ENCODE data around the gene DMRTC2. TPM values are rescaled to one million over a fixed set of nuclear protein-coding genes. Genes with fewer than 3 reads are reported as not detected.

The DMRTC2 gene
- total RNA-seq (2016; rRNA removed; fragmentation: Illumina TruSeq; extraction: Trizol) (not detected in 2 replicates), polyA plus RNA-seq (2011; rRNA removed) (not detected in 2 replicates), polyA minus RNA-seq (2011; rRNA and poly(A)+ RNA removed; ENCODE audit: low replicate concordance) (not detected in 2 replicates), Bru-seq, nascent RNA (not detected), BruChase-seq, experiment 1, labeled RNA remaining after a 6-hour chase (not detected), BruChase-seq, experiment 2, labeled RNA remaining after a 2-hour chase (not detected)
- total RNA-seq (2016; cell fraction: cytosol; rRNA removed; fragmentation: Illumina TruSeq; extraction: Trizol; ENCODE audit: low read depth), result not detected in 2 replicates
- total RNA-seq (2016; cell fraction: insoluble cytoplasmic fraction; rRNA removed; fragmentation: Illumina TruSeq; extraction: Trizol), result not detected in 2 replicates
- total RNA-seq (2016; cell fraction: membrane; rRNA removed; fragmentation: Illumina TruSeq; extraction: Trizol), result not detected in 2 replicates
- not detected in 2 replicates for total RNA-seq (2016; cell fraction: nucleus; rRNA removed; fragmentation: Illumina TruSeq; extraction: Trizol)
- not detected in 2 replicates for polyA plus RNA-seq (2011; cell fraction: cytosol; rRNA removed)
- not detected in 2 replicates for polyA plus RNA-seq (2011; cell fraction: nucleus; rRNA removed)
- polyA plus RNA-seq (2012), result not detected in 2 replicates
- polyA plus RNA-seq (2016; cell fraction: cytosol; fragmentation: Illumina TruSeq; extraction: Trizol; ENCODE audit: low read depth), result not detected in 2 replicates
- not detected in 2 replicates for polyA plus RNA-seq (2016; cell fraction: insoluble cytoplasmic fraction; fragmentation: Illumina TruSeq; extraction: Trizol; ENCODE audit: low read depth)
- polyA plus RNA-seq (2016; cell fraction: membrane; fragmentation: Illumina TruSeq; extraction: Trizol; ENCODE audit: low read depth), result not detected in 2 replicates
- polyA plus RNA-seq (2016; cell fraction: nucleus; fragmentation: Illumina TruSeq; extraction: Trizol; ENCODE audit: insufficient read depth, low read depth), result not detected in 2 replicates
- polyA minus RNA-seq (2011; cell fraction: cytosol; rRNA and poly(A)+ RNA removed), result not detected in 2 replicates
- polyA minus RNA-seq (2011; cell fraction: nucleus; rRNA and poly(A)+ RNA removed), result not detected in 2 replicates
- long read RNA-seq, experiment 1, result 0 reads
- long read RNA-seq, experiment 2, result 0 reads

DNA sequence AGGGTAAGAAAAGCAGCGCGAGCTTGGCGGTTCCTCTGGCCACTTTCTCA, at the start of gene DMRTC2:
TSS of gene DMRTC2 (plus strand) at position 42 of the 50 bp plus-strand sequence. CDS start 2,387 bp downstream, outside the sequence.
- no peaks in the 10 kb centered on the region for H3K36me3 ChIP-seq (replicated peaks in 1 of 2; ENCODE audit: control insufficient read depth in 1 of 2, insufficient read depth in 2 of 2, low read length in 2 of 2)
- H2AFZ ChIP-seq (ENCODE audit: low read length), result no peak within 1 kb of the TSS
- H3K4me1 ChIP-seq (ENCODE audit: insufficient read depth, low read length), result peaks cover 18% of the 10 kb centered on the region
- ATAC-seq (no peak), DNase-seq (ENCODE audit: low spot score) (no peak), FAIRE-seq (no peak)
- H3K9ac ChIP-seq (ENCODE audit: insufficient read depth, low read depth, low read length), result no peak within 1 kb of the TSS
- WGBS (ENCODE audit: low lambda C conversion rate), result 85% methylated on average over 3 of the region's 3 CpGs
- in situ Hi-C loops (cut with HindIII; ENCODE audit: extremely low pct_ligation_motif_present, low pct_unique_long_range_greater_than_20kb), result no loop called here
- no peak within 1 kb of the TSS for H3K4me2 ChIP-seq (ENCODE audit: low read depth, low read length)
- H4K20me1 ChIP-seq (ENCODE audit: insufficient read depth, low read length), result no peaks in the 10 kb centered on the region
- no peaks in the 10 kb centered on the region for H3K9me3 ChIP-seq (ENCODE audit: low read length)
- H3K4me3 ChIP-seq (replicated peaks in 1 of 3; ENCODE audit: insufficient read depth in 1 of 3, low read depth in 2 of 3, low read length in 3 of 3), result no peak within 1 kb of the TSS
- CTCF ChIA-PET (ENCODE audit: low intra/inter-chr PET ratio, low total read pairs), result no interaction called here
- no peak within 1 kb of the TSS for H3K27ac ChIP-seq (ENCODE audit: extremely low read length, insufficient read depth, low read length)
- POLR2A ChIA-PET, result no interaction called here
- BruUV-seq (replicated peaks), result no TSS peak
- intact Hi-C loops (cut with micrococcal nuclease; ENCODE audit: unreplicated experiment), result no loop called here
- peaks cover 0 to 3% of the 10 kb centered on the region in 2 experiments; a peak in 2 of 5 replicates for H3K27me3 ChIP-seq (ENCODE audit: control insufficient read depth in 1 of 2, insufficient read depth in 2 of 2, low read length in 2 of 2)
- no peaks in the 10 kb centered on the region for H3K79me2 ChIP-seq (ENCODE audit: insufficient read depth, low read length)
- TF ChIP-seq MAFK (conservative IDR thresholded peaks at IDR 0.05 in 1 of 2, IDR thresholded peaks at IDR 0.05 in 1 of 2; ENCODE audit: low read length in 2 of 2), result no peak
- TF ChIP-seq MED13 (CRISPR knock-in tag; IDR thresholded peaks at IDR 0.05), result no peak
- no peak for TF ChIP-seq NFIC (IDR thresholded peaks at IDR 0.05; ENCODE audit: low read length)
- no peak for TF ChIP-seq ZFP36L2 (CRISPR knock-in tag; IDR thresholded peaks at IDR 0.05)
- TF ChIP-seq ZNF292 (CRISPR knock-in tag; IDR thresholded peaks at IDR 0.05; ENCODE audit: borderline replicate concordance, low read depth), result no peak
- no peak for TF ChIP-seq ZNF33A (CRISPR knock-in tag; IDR thresholded peaks at IDR 0.05; ENCODE audit: borderline replicate concordance)
- TF ChIP-seq, protein P1, sequence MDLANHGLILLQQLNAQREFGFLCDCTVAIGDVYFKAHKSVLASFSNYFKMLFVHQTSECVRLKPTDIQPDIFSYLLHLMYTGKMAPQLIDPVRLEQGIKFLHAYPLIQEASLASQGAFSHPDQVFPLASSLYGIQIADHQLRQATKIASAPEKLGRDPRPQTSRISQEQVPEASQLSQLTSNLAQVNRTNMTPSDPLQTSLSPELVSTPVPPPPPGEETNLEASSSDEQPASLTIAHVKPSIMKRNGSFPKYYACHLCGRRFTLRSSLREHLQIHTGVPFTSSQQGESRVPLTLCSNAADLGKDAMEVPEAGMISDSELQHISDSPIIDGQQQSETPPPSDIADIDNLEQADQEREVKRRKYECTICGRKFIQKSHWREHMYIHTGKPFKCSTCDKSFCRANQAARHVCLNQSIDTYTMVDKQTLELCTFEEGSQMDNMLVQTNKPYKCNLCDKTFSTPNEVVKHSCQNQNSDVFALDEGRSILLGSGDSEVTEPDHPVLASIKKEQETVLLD (CRISPR knock-in tag; IDR thresholded peaks at IDR 0.05; ENCODE audit: low read depth), result no peak
- no peak for TF ChIP-seq ETV6 (CRISPR knock-in tag; conservative IDR thresholded peaks at IDR 0.05)
- TF ChIP-seq, protein P2, sequence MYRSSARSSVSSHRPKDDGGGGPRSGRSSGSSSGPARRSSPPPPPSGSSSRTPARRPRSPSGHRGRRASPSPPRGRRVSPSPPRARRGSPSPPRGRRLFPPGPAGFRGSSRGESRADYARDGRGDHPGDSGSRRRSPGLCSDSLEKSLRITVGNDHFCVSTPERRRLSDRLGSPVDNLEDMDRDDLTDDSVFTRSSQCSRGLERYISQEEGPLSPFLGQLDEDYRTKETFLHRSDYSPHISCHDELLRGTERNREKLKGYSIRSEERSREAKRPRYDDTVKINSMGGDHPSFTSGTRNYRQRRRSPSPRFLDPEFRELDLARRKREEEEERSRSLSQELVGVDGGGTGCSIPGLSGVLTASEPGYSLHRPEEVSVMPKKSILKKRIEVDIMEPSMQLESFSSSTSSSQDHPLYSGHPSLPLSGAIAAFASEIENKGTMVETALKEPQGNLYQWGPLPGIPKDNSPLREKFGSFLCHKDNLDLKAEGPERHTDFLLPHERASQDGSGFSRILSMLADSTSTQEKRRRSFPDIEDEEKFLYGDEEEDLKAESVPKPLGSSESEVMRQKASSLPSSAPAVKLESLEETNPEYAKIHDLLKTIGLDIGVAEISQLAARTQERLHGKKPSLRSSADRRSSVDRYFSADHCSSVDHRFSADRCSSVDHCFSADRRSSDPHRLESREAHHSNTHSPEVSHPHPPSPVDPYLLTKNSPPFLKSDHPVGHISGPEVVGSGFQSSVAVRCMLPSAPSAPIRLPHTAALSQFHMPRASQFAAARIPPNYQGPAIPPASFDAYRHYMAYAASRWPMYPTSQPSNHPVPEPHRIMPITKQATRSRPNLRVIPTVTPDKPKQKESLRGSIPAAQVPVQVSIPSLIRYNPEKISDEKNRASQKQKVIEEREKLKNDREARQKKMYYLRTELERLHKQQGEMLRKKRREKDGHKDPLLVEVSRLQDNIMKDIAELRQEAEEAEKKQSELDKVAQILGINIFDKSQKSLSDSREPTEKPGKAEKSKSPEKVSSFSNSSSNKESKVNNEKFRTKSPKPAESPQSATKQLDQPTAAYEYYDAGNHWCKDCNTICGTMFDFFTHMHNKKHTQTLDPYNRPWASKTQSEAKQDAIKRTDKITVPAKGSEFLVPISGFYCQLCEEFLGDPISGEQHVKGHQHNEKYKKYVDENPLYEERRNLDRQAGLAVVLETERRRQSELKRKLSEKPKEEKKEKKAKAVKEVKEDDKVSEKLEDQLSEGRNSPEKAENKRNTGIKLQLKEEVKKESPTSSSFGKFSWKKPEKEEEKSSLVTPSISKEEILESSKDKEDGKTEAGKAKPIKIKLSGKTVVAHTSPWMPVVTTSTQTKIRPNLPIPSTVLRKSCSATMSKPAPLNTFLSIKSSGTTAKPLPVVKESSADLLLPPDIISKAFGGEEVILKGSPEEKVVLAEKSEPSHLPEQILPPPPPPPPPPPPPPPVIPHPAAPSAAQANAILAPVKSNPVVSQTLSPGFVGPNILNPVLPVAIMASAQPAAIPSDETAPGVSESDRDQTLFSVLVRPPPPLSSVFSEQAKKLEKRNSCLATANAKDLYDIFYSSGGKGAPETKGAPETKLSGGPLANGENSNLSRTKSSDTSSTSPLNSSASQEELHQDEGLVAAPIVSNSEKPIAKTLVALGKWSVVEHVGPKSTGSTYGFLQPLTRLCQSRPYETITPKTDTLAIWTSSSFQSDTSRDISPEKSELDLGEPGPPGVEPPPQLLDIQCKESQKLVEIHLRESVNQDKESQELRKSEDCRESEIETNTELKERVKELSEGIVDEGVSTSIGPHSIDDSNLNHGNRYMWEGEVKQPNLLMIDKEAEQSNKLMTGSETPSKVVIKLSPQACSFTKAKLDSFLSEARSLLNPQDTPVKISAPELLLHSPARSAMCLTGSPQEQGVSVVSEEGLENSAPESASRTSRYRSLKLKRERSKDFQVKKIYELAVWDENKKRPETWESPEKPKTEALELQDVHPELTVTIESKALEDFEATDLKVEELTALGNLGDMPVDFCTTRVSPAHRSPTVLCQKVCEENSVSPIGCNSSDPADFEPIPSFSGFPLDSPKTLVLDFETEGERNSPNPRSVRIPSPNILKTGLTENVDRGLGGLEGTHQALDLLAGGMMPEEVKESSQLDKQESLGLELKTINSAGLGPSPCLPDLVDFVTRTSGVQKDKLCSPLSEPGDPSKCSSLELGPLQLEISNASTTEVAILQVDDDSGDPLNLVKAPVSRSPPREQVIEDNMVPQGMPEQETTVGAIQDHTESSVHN (CRISPR knock-in tag; IDR thresholded peaks at IDR 0.05), result no peak
- no peak for TF ChIP-seq TCF7L2 (IDR thresholded peaks at IDR 0.05; ENCODE audit: low read depth, low read length)
- no peak for TF ChIP-seq HHEX (CRISPR knock-in tag; IDR thresholded peaks at IDR 0.05)
- TF ChIP-seq ZNF431 (CRISPR knock-in tag; IDR thresholded peaks at IDR 0.05; ENCODE audit: borderline replicate concordance, low read depth), result no peak
- TF ChIP-seq BHLHE40 (IDR thresholded peaks at IDR 0.05; ENCODE audit: low read length), result no peak
- TF ChIP-seq DR1 (CRISPR knock-in tag; IDR thresholded peaks at IDR 0.05), result no peak
